Smooth muscle cell (in vitro differentiated cells): ENCODE results near the gene CDS2. TPM values are rescaled to one million over a fixed set of nuclear protein-coding genes. Genes with fewer than 3 reads are reported as not detected.
A peak's percentile ranks its signal among the peaks of the same experiment; 100 is the strongest.

Experiments
- DNase-seq: peaks from one replicate; lab custom pipeline; 2025; ENCODE audit not compliant: unreplicated experiment; lab: John Stamatoyannopoulos, UW
- H2AFZ ChIP-seq: fragments of 200-600 bp; sonication (generic); 2 replicates; pipeline ENCODE4 v1.6.0; 2016; ENCODE audit warnings: antibody characterized with exemption, low read depth, mild to moderate bottlenecking
- H3F3A ChIP-seq: fragments of 200-600 bp; sonication (generic); 2 replicates; pipeline ENCODE4 v1.6.0; 2017; ENCODE audit warnings: antibody characterized with exemption, low read depth
- H3K27ac ChIP-seq: fragments of 200-600 bp; sonication (generic); 2 replicates; pipeline ENCODE4 v1.5.1; 2016; ENCODE audit warnings: low read depth, mild to moderate bottlenecking
- H3K27me3 ChIP-seq: fragments of 200-600 bp; sonication (generic); 2 replicates; pipeline ENCODE4 v1.6.1; 2016; ENCODE audit warnings: low read depth, mild to moderate bottlenecking
- H3K36me3 ChIP-seq: fragments of 200-600 bp; sonication (generic); 2 replicates; pipeline ENCODE4 v1.5.1; 2016; ENCODE audit warnings: low read depth
- H3K4me1 ChIP-seq: fragments of 200-600 bp; sonication (generic); 2 replicates; pipeline ENCODE4 v1.5.1; 2016; ENCODE audit warnings: low read depth
- H3K4me2 ChIP-seq: fragments of 200-600 bp; sonication (generic); 2 replicates; pipeline ENCODE4 v1.6.0; 2016; ENCODE audit warnings: mild to moderate bottlenecking
- H3K4me3 ChIP-seq: fragments of 200-600 bp; sonication (generic); 2 replicates; pipeline ENCODE4 v1.5.1; 2016; ENCODE audit warnings: mild to moderate bottlenecking
- H3K79me2 ChIP-seq: fragments of 200-600 bp; sonication (generic); 2 replicates; pipeline ENCODE4 v1.6.0; 2016; ENCODE audit warnings: low read depth, mild to moderate bottlenecking
- H3K9ac ChIP-seq: fragments of 200-600 bp; sonication (generic); 2 replicates; pipeline ENCODE4 v1.6.0; 2016; ENCODE audit warnings: low read depth
- H3K9me3 ChIP-seq: fragments of 200-600 bp; sonication (generic); replicated peaks from 2 replicates; pipeline ENCODE4 v1.5.1; 2016; ENCODE audit warnings: low read depth
- H4K20me1 ChIP-seq: fragments of 200-600 bp; sonication (generic); 2 replicates; pipeline ENCODE4 v1.6.0; 2016; ENCODE audit warnings: low read depth
- CTCF ChIP-seq: fragments of 200-600 bp; sonication (generic); IDR thresholded peaks from 2 replicates; pipeline ENCODE4 v1.5.1; 2017; ENCODE audit warnings: borderline replicate concordance, mild to moderate bottlenecking, antibody characterized with exemption; ENCODE audit not compliant: insufficient read depth, poor library complexity, severe bottlenecking
- WGBS: methylation state at CpG from one replicate; pipeline ENCODE4 v1.1.7; 2016; ENCODE audit warnings: low lambda C conversion rate; 5-methylcytosine and 5-hydroxymethylcytosine counted together
- polyA plus RNA-seq: library from polyadenylated mRNA; unstranded; fragments of >200 nt; fragmentation: Nextera tagmentation; extraction: Ambion mirVana; gene quantifications from 2 replicates; pipeline ENCODE4 v1.2.1, GENCODE V29; 2016
- total RNA-seq: library from RNA; depleted of rRNA; stranded (reverse); fragments of >200 nt; gene quantifications from 2 replicates; pipeline ENCODE4 v1.2.3, GENCODE V29; 2014

The CDS2 gene
- 20.3 and 24.9 TPM in 2 replicates for total RNA-seq
- polyA plus RNA-seq, result 25.9 and 32.4 TPM in 2 replicates

- H3K4me1 ChIP-seq, result no peaks in the 10 kb centered on the region
- TF ChIP-seq CTCF, result peak; percentile 43
- H3K9ac ChIP-seq, result peak within 1 kb of the TSS; percentile 83
- no peaks in the 10 kb centered on the region for H3K9me3 ChIP-seq
- peaks cover 38% of the 10 kb centered on the region for H3K79me2 ChIP-seq
- H3K36me3 ChIP-seq, result no peaks in the 10 kb centered on the region
- peak within 1 kb of the TSS; percentile 94 for H3K4me3 ChIP-seq
- H3K27me3 ChIP-seq, result no peaks in the 10 kb centered on the region
- under 1% methylated on average over 74 of the region's 78 CpGs for WGBS
- H2AFZ ChIP-seq, result peak within 1 kb of the TSS; percentile 93
- peak within 1 kb of the TSS; percentile 87 for H3K4me2 ChIP-seq
- peak within 1 kb of the TSS; percentile 60 for H3K27ac ChIP-seq
- peaks cover 34% of the 10 kb centered on the region for H4K20me1 ChIP-seq
- DNase-seq, result peak; percentile 99
- H3F3A ChIP-seq, result no peaks in the 10 kb centered on the region
Observed at GRCh38 chr20:5126512-5127203, at the start of gene CDS2. Gene CDS2 (plus strand): TSS chr20:5127008. CDS start chr20:5127093, 85 bp downstream.

- Histone ChIP-seq H3K27me3 (no peaks in the 10 kb centered on the region), H2AFZ (no peak overlapping the region), H3K9ac (no peak overlapping the region), H3K79me2 (no peaks in the 10 kb centered on the region), H4K20me1 (no peaks in the 10 kb centered on the region), H3K36me3 (no peaks in the 10 kb centered on the region), H3K4me3 (no peak overlapping the region), H3K9me3 (no peaks in the 10 kb centered on the region), H3F3A (no peaks in the 10 kb centered on the region), H3K4me2 (no peak overlapping the region), H3K27ac (no peak overlapping the region), H3K4me1 (no peaks in the 10 kb centered on the region)
- 85% methylated on average over 4 of the region's 4 CpGs for WGBS
- DNase-seq, result no peak
- TF ChIP-seq CTCF, result no peak
Observed at GRCh38 chr20:5077761-5078387, 48.9 kb upstream of the CDS2 start.

DNA sequence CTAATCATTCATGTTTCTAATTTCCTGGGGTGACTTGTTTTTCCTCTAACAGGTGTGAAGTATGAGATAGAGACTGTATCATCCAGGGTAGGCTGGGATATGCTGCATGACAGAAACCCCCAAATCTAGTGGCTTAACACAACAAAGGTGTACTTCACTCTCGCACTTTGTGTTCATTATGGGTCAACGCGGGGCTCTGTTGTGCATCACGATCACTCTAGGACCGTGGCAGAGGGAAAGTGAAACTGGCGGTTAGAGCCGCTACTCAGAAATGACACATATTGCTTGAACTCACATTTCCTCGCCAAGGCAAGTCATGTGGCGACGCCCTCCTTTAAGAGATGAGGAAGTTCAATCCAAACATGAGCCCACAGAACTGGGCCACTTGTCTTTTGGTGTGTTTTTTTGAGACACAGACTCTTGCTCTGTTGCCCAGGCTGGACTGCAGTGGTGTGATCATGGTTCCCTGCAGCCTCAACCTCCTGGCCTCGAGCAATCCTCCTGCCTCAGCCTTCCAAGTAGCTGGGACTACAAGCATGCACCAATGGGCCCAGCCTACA is 48.3 kb upstream of the CDS2 start:
- no peak for TF ChIP-seq CTCF
- Histone ChIP-seq H3K27ac (no peak overlapping the region), H3F3A (no peaks in the 10 kb centered on the region), H4K20me1 (no peaks in the 10 kb centered on the region), H3K79me2 (no peaks in the 10 kb centered on the region), H3K4me3 (no peak overlapping the region), H3K9ac (no peak overlapping the region), H3K36me3 (no peaks in the 10 kb centered on the region), H3K9me3 (no peaks in the 10 kb centered on the region), H2AFZ (no peak overlapping the region), H3K4me2 (no peak overlapping the region), H3K4me1 (no peaks in the 10 kb centered on the region), H3K27me3 (no peaks in the 10 kb centered on the region)
- WGBS, result 96% methylated on average over 11 of the region's 11 CpGs
- DNase-seq, result no peak
